Bronchial epithelial cell (primary cell): ENCODE data around the gene KHDC1. TPM values are rescaled to one million over a fixed set of nuclear protein-coding genes. Genes with fewer than 3 reads are reported as not detected.
"Not testable (repeated sequence)": the region's sequence is repeated elsewhere in the genome, so short reads cannot be mapped to it uniquely, and the experiment has no call there.

Experiments
- DNase-seq: peaks from one replicate; pipeline ENCODE4 v3.0.0-alpha.2; 2010; ENCODE audit warnings: low read depth
- FAIRE-seq: peaks from 2 replicates; lab custom pipeline; 2011; peaks lifted over from hg19 to GRCh38; lab: Jason Lieb, UNC
- H3K27me3 ChIP-seq: 2 replicates; pipeline ENCODE4 v1.5.1; 2011; ENCODE audit warnings: low read length; ENCODE audit not compliant: control insufficient read depth, insufficient read depth
- H3K36me3 ChIP-seq: 2 replicates; pipeline ENCODE4 v1.5.1; 2011; ENCODE audit warnings: low read length; ENCODE audit not compliant: control insufficient read depth, insufficient read depth
- H3K4me3 ChIP-seq: 2 replicates; pipeline ENCODE4 v1.5.1; 2011; ENCODE audit warnings: mild to moderate bottlenecking, low read depth, low read length, control low read depth
- CTCF ChIP-seq: IDR thresholded peaks from 2 replicates; pipeline ENCODE4 v1.5.1; 2011; ENCODE audit warnings: mild to moderate bottlenecking, moderate library complexity, low read length, control low read depth, inconsistent platforms; ENCODE audit not compliant: insufficient read depth, severe bottlenecking
- total RNA-seq: library from RNA; depleted of rRNA; stranded (reverse); fragments of >200 nt; gene quantifications from 2 replicates; pipeline ENCODE4 v1.2.1, GENCODE V29; 2014

Gene KHDC1
- total RNA-seq, 1 donor from 2014 or later, result 1.3 TPM

- Histone ChIP-seq H3K4me3 (no peak overlapping the region), H3K36me3 (no peaks in the 10 kb centered on the region), H3K27me3 (no peaks in the 10 kb centered on the region)
- TF ChIP-seq CTCF, result no peak
- FAIRE-seq (no peak), DNase-seq (peak; percentile 61)
Measured at GRCh38 chr6:73282871-73283270, 19.9 kb upstream of the KHDC1 start.

- not testable (repeated sequence) for DNase-seq, H3K4me3 ChIP-seq, FAIRE-seq, H3K36me3 ChIP-seq, H3K27me3 ChIP-seq
Measured at GRCh38 chr6:73281684-73282083, 18.7 kb upstream of the KHDC1 start.

- FAIRE-seq, H3K4me3 ChIP-seq, H3K36me3 ChIP-seq, DNase-seq, H3K27me3 ChIP-seq: not testable (repeated sequence)
Measured at GRCh38 chr6:73269296-73269695, 6.3 kb upstream of the KHDC1 start.

DNA sequence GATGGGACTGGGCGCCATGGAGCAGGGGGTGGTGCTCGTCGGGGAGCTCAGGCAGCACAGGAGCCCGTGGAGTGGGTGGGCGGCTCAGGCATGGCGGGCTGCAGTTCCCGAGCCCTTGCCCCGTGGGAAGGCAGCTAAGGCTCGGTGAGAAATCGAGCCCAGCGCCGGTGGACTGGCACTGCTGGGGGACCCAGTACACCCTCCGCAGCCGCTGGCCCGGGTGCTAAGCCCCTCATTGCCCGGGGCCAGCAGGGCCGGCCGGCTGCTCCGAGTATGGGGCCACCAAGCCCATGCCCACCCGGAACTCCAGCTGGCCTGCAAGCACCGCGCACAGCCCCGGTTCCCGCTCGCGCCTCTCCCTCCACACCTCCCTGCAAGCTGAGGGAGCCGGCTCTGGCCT, 5.9 kb upstream of the KHDC1 start:
- not testable (repeated sequence) for FAIRE-seq, DNase-seq, H3K36me3 ChIP-seq, H3K27me3 ChIP-seq, H3K4me3 ChIP-seq

- Histone ChIP-seq H3K36me3 (no peaks in the 10 kb centered on the region), H3K4me3 (no peak overlapping the region), H3K27me3 (no peaks in the 10 kb centered on the region)
- DNase-seq (peak; percentile 99), FAIRE-seq (peak; percentile 99)
- TF ChIP-seq CTCF, result no peak
Measured at GRCh38 chr6:73264446-73264845, 1.4 kb upstream of the KHDC1 start.

GRCh38 chr6:73263570-73263909, 544 bp upstream of the KHDC1 start:
- no peaks in the 10 kb centered on the region for H3K27me3 ChIP-seq
- H3K36me3 ChIP-seq, result no peaks in the 10 kb centered on the region
- FAIRE-seq (no peak), DNase-seq (no peak)
- H3K4me3 ChIP-seq, result peak overlapping the region; percentile 46
- TF ChIP-seq CTCF, result no peak

- DNase-seq (no peak), FAIRE-seq (no peak)
- H3K36me3 ChIP-seq, result no peaks in the 10 kb centered on the region
- no peaks in the 10 kb centered on the region for H3K27me3 ChIP-seq
- no peak for TF ChIP-seq CTCF
- no peak overlapping the region for H3K4me3 ChIP-seq
Measured at GRCh38 chr6:73258721-73259120, 4.3 kb downstream of the KHDC1 start.

GRCh38 chr6:73254323-73254722, 8.7 kb downstream of the KHDC1 start:
- H3K27me3 ChIP-seq, DNase-seq, H3K4me3 ChIP-seq, H3K36me3 ChIP-seq, FAIRE-seq: not testable (repeated sequence)
